Muscle of leg (tissue), 11 donors: Measurements from ENCODE around the gene CIP2A. TPM values are rescaled to one million over a fixed set of nuclear protein-coding genes. Genes with fewer than 3 reads are reported as not detected.
A peak's percentile ranks its signal among the peaks of the same experiment; 100 is the strongest.

ENCODE experiments used
- DNase-seq: peaks from one replicate; pipeline ENCODE4 v3.0.0; 2013
- H3K27ac ChIP-seq: one replicate; pipeline ENCODE4 v1.5.1; 2013; ENCODE audit warnings: mild to moderate bottlenecking, low read length, control low read depth
- H3K27me3 ChIP-seq: one replicate; pipeline ENCODE4 v1.6.1; 2013; ENCODE audit warnings: low read length; ENCODE audit not compliant: control insufficient read depth, insufficient read depth
- H3K36me3 ChIP-seq: one replicate; pipeline ENCODE4 v1.6.1; 2013; ENCODE audit warnings: low read length; ENCODE audit not compliant: control insufficient read depth, insufficient read depth
- H3K4me1 ChIP-seq: one replicate; pipeline ENCODE4 v1.6.1; 2013; ENCODE audit warnings: low read length; ENCODE audit not compliant: control insufficient read depth, insufficient read depth
- H3K4me3 ChIP-seq: one replicate; pipeline ENCODE4 v1.5.1; 2013; ENCODE audit warnings: low read length, control low read depth
- H3K9me3 ChIP-seq: replicated peaks from 2 replicates; pipeline ENCODE4 v1.6.1; 2013; ENCODE audit warnings: low read depth, low read length; ENCODE audit not compliant: control insufficient read depth
- WGBS: methylation state at CpG from one replicate; pipeline ENCODE4 v1.1.5; 2013; ENCODE audit warnings: missing lambda C conversion rate; ENCODE audit not compliant: insufficient coverage; 5-methylcytosine and 5-hydroxymethylcytosine counted together
- polyA plus RNA-seq, 8 donors: library from polyadenylated mRNA; unstranded; fragments of 120-200 nt; gene quantifications; one replicate each; pipeline versions ENCODE4 v1.2.1 to v1.2.3, GENCODE V29; 2013; ENCODE audit warnings: inconsistent platforms in 1 of 8, low replicate concordance in 1 of 8; ENCODE audit not compliant: insufficient read length in 8 of 8, insufficient read depth in 1 of 8
- total RNA-seq: library from RNA; stranded (reverse); fragments of 120-200 nt; gene quantifications from one replicate; pipeline ENCODE4 v1.2.4, GENCODE V29; 2013

The CIP2A gene
- total and polyA plus RNA-seq, 9 donors: 6.2 to 12.7 (median 10.0) TPM

- Histone ChIP-seq H3K4me3 (no peak overlapping the region), H3K36me3 (peaks cover 4% of the 10 kb centered on the region), H3K4me1 (no peaks in the 10 kb centered on the region), H3K9me3 (no peaks in the 10 kb centered on the region), H3K27ac (no peak overlapping the region), H3K27me3 (no peaks in the 10 kb centered on the region)
- WGBS: no CpG with 5 or more reads among the region's 1 CpG
- DNase-seq: no peak
Observed at GRCh38 chr3:108566599-108566998, 22.6 kb downstream of the CIP2A start.

GRCh38 chr3:108565506-108565905, 23.7 kb downstream of the CIP2A start:
- Histone ChIP-seq H3K27ac (no peak overlapping the region), H3K27me3 (no peaks in the 10 kb centered on the region), H3K4me1 (no peaks in the 10 kb centered on the region), H3K4me3 (no peak overlapping the region), H3K36me3 (peaks cover 4% of the 10 kb centered on the region), H3K9me3 (no peaks in the 10 kb centered on the region)
- no peak for DNase-seq
- no CpG with 5 or more reads among the region's 3 CpGs for WGBS

- H3K4me1 ChIP-seq: no peaks in the 10 kb centered on the region
- DNase-seq: no peak
- H3K4me3 ChIP-seq: no peak overlapping the region
- H3K27me3 ChIP-seq: no peaks in the 10 kb centered on the region
- H3K27ac ChIP-seq: no peak overlapping the region
- H3K36me3 ChIP-seq: peaks cover 4% of the 10 kb centered on the region
- no peaks in the 10 kb centered on the region for H3K9me3 ChIP-seq
Observed at GRCh38 chr3:108564564-108564963, 24.7 kb downstream of the CIP2A start.

- WGBS: no CpG with 5 or more reads among the region's 2 CpGs
- no peaks in the 10 kb centered on the region for H3K27me3 ChIP-seq
- H3K4me1 ChIP-seq: no peaks in the 10 kb centered on the region
- no peak for DNase-seq
- peaks cover 7% of the 10 kb centered on the region for H3K36me3 ChIP-seq
- H3K27ac ChIP-seq: no peak overlapping the region
- H3K4me3 ChIP-seq: no peak overlapping the region
- no peaks in the 10 kb centered on the region for H3K9me3 ChIP-seq
Observed at GRCh38 chr3:108562565-108562964, 26.7 kb downstream of the CIP2A start.

GRCh38 chr3:108555966-108556581, 33.2 kb downstream of the CIP2A start:
- Histone ChIP-seq H3K4me3 (no peak overlapping the region), H3K36me3 (peaks cover 6% of the 10 kb centered on the region), H3K9me3 (no peaks in the 10 kb centered on the region), H3K27me3 (no peaks in the 10 kb centered on the region), H3K4me1 (no peaks in the 10 kb centered on the region), H3K27ac (no peak overlapping the region)
- DNase-seq: no peak
- no CpG with 5 or more reads among the region's 2 CpGs for WGBS

GRCh38 chr3:108554913-108555571, 34.2 kb downstream of the CIP2A start:
- no peaks in the 10 kb centered on the region for H3K4me1 ChIP-seq
- H3K27ac ChIP-seq: no peak overlapping the region
- H3K9me3 ChIP-seq: no peaks in the 10 kb centered on the region
- H3K4me3 ChIP-seq: no peak overlapping the region
- H3K27me3 ChIP-seq: no peaks in the 10 kb centered on the region
- 64% methylated on average over 2 of the region's 3 CpGs for WGBS
- H3K36me3 ChIP-seq: peaks cover 6% of the 10 kb centered on the region
- DNase-seq: no peak

- DNase-seq: no peak
- H3K36me3 ChIP-seq: peaks cover 6% of the 10 kb centered on the region
- H3K4me1 ChIP-seq: no peaks in the 10 kb centered on the region
- no peaks in the 10 kb centered on the region for H3K9me3 ChIP-seq
- no peaks in the 10 kb centered on the region for H3K27me3 ChIP-seq
- H3K4me3 ChIP-seq: no peak overlapping the region
- no peak overlapping the region for H3K27ac ChIP-seq
Observed at GRCh38 chr3:108554229-108554628, 35.0 kb downstream of the CIP2A start.

- DNase-seq: peak; percentile 69
- Histone ChIP-seq H3K27ac (no peak overlapping the region), H3K36me3 (peaks cover 2% of the 10 kb centered on the region), H3K4me3 (no peak overlapping the region), H3K4me1 (no peaks in the 10 kb centered on the region), H3K9me3 (no peaks in the 10 kb centered on the region), H3K27me3 (no peaks in the 10 kb centered on the region)
- no CpG with 5 or more reads among the region's 4 CpGs for WGBS
Observed at GRCh38 chr3:108552267-108553159, 36.7 kb downstream of the CIP2A start.

- WGBS: no CpG with 5 or more reads among the region's 2 CpGs
- Histone ChIP-seq H3K27me3 (no peaks in the 10 kb centered on the region), H3K9me3 (no peaks in the 10 kb centered on the region), H3K4me1 (no peaks in the 10 kb centered on the region), H3K36me3 (peaks cover 2% of the 10 kb centered on the region), H3K27ac (no peak overlapping the region), H3K4me3 (no peak overlapping the region)
- no peak for DNase-seq
Observed at GRCh38 chr3:108548886-108549285, 40.4 kb downstream of the CIP2A start.

GRCh38 chr3:108548304-108548703, 40.9 kb downstream of the CIP2A start:
- Histone ChIP-seq H3K4me3 (no peak overlapping the region), H3K4me1 (no peaks in the 10 kb centered on the region), H3K27ac (no peak overlapping the region), H3K9me3 (no peaks in the 10 kb centered on the region), H3K27me3 (no peaks in the 10 kb centered on the region), H3K36me3 (peaks cover 6% of the 10 kb centered on the region)
- no peak for DNase-seq
- no CpG with 5 or more reads among the region's 1 CpG for WGBS
